Hematopoietic multipotent progenitor cell treated with erythropoietin and hydrocortisone succinate and interleukin-3 and kit ligand, for 17 days (in vitro differentiated cells): Measurements from ENCODE around the gene MDC1.
"Not testable (repeated sequence)": the region's sequence is repeated elsewhere in the genome, so short reads cannot be mapped to it uniquely, and the experiment has no call there.

Source experiments
- DNase-seq: peaks from one replicate; pipeline ENCODE4 v3.0.0-alpha.2; 2015; ENCODE audit warnings: low spot score

MDC1 gene

GRCh38 chr6:30683183-30683979 lies 33.7 kb downstream of the MDC1 start:
- no peak for DNase-seq

- DNase-seq: no peak
Measured at GRCh38 chr6:30682143-30683117, 34.7 kb downstream of the MDC1 start.

- DNase-seq: no peak
Measured at GRCh38 chr6:30681766-30682142, 35.3 kb downstream of the MDC1 start.

GRCh38 chr6:30679765-30680535 lies 37.1 kb downstream of the MDC1 start:
- DNase-seq: no peak

- peak; percentile 84 for DNase-seq
Measured at GRCh38 chr6:30678964-30679726, 37.9 kb downstream of the MDC1 start.

GRCh38 chr6:30676660-30677285 lies 40.3 kb downstream of the MDC1 start:
- DNase-seq: no peak

- DNase-seq: peak; percentile 98
Measured at GRCh38 chr6:30672445-30673253, 44.4 kb downstream of the MDC1 start, which contains the start of gene DHX16. TSS of gene DHX16 (minus strand) at chr6:30673006. CDS start at chr6:30672841, 165 bp downstream.

GRCh38 chr6:30670760-30671527 lies 46.1 kb downstream of the MDC1 start:
- DNase-seq: no peak

GRCh38 chr6:30666300-30666699 lies 50.8 kb downstream of the MDC1 start:
- DNase-seq: not testable (repeated sequence)

GRCh38 chr6:30664994-30665767 lies 51.9 kb downstream of the MDC1 start:
- no peak for DNase-seq

GRCh38 chr6:30657922-30658321 lies 59.2 kb downstream of the MDC1 start:
- DNase-seq: not testable (repeated sequence)

- DNase-seq: no peak
Measured at GRCh38 chr6:30657454-30657853, 59.6 kb downstream of the MDC1 start.

GRCh38 chr6:30656513-30656912 lies 60.6 kb downstream of the MDC1 start:
- DNase-seq: no peak

GRCh38 chr6:30655743-30656094 lies 61.4 kb downstream of the MDC1 start:
- no peak for DNase-seq

- no peak for DNase-seq
Measured at GRCh38 chr6:30654798-30655742, 62.0 kb downstream of the MDC1 start.

- DNase-seq: no peak
Measured at GRCh38 chr6:30651143-30651542, 65.9 kb downstream of the MDC1 start.
